Transverse colon (tissue), 4 donors: ENCODE data around the gene AQP12A.
"Not testable (repeated sequence)": the region's sequence is repeated elsewhere in the genome, so short reads cannot be mapped to it uniquely, and the experiment has no call there.

ENCODE experiments used
- EP300 ChIP-seq: sonication (generic); formaldehyde crosslinking; IDR thresholded peaks from one replicate; pipeline ENCODE4 v1.6.1; 2017; ENCODE audit warnings: antibody characterized with exemption, low read depth
- POLR2A ChIP-seq: fragments of 450-650 bp; IDR thresholded peaks from one replicate; pipeline ENCODE4 v1.6.1; 2016; ENCODE audit warnings: antibody characterized with exemption, mild to moderate bottlenecking, moderate library complexity
- POLR2AphosphoS5 ChIP-seq, 3 donors: sonication (generic); formaldehyde crosslinking; IDR thresholded peaks; one replicate each; pipeline ENCODE4 v1.6.1; 2016; ENCODE audit warnings: antibody characterized with exemption in 3 of 3
- TF ChIP-seq, protein P1 (sequence below), 5 experiments: fragments of 200-600 bp in 3 of 5; fragments of 450-650 bp in 2 of 5; sonication (generic) in 3 of 5; IDR thresholded peaks; 1 replicate in 2 of 5; 2 replicates in 3 of 5; pipeline ENCODE4 v1.5.1; 2016 to 2017; ENCODE audit warnings: antibody characterized with exemption in 5 of 5, inconsistent platforms in 3 of 5, mild to moderate bottlenecking in 2 of 5, moderate library complexity in 1 of 5

DNA sequence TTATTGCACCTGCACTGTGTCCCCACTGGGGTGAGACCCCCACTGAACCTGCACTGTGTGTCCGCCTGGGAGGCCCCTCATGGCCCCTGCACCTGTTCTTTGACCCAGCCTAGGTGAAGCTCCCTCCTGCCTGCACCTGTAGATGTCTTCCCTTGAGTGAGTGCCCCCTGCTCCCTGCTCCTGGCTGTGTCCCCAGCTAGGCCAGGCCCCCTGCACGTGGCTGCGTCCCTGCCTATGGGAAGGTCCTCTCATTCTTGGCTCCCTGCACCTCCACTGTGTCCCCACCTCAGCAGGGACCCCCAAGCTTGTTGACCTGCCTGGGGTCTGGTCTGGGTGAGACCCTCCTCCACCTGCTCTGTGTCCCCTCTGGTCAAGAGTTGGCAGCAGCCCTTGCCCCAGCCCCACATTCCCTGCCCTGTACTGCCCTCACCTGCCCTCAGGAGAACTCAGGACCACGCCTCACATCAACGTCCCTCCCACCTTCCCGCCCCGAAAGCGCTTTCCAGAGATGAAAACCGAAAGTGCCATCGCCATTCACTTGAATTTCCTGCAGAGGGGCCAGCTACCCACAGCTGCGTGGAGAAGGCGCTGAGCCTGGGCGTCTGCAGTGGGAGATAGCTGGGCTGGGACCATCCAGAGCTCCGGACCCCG lies 8.2 kb upstream of the AQP12A start:
- TF ChIP-seq, protein P1, sequence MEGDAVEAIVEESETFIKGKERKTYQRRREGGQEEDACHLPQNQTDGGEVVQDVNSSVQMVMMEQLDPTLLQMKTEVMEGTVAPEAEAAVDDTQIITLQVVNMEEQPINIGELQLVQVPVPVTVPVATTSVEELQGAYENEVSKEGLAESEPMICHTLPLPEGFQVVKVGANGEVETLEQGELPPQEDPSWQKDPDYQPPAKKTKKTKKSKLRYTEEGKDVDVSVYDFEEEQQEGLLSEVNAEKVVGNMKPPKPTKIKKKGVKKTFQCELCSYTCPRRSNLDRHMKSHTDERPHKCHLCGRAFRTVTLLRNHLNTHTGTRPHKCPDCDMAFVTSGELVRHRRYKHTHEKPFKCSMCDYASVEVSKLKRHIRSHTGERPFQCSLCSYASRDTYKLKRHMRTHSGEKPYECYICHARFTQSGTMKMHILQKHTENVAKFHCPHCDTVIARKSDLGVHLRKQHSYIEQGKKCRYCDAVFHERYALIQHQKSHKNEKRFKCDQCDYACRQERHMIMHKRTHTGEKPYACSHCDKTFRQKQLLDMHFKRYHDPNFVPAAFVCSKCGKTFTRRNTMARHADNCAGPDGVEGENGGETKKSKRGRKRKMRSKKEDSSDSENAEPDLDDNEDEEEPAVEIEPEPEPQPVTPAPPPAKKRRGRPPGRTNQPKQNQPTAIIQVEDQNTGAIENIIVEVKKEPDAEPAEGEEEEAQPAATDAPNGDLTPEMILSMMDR (IDR thresholded peaks at IDR 0.05): not testable (repeated sequence)
- not testable (repeated sequence) for TF ChIP-seq POLR2AphosphoS5 (IDR thresholded peaks at IDR 0.05); POLR2A; EP300
